PFSK-1 (cell line): Measurements from ENCODE around the gene ZNF277.

Experiments
- FOXP2 ChIP-seq: optimal IDR thresholded peaks from 2 replicates; pipeline ENCODE3; 2011; ENCODE audit warnings: borderline replicate concordance, control low read depth, inconsistent platforms; ENCODE audit not compliant: insufficient read depth; ENCODE audit errors: extremely low read length, extremely low read depth
- POLR2AphosphoS5 ChIP-seq: IDR thresholded peaks from 2 replicates; pipeline ENCODE4 v1.6.1; 2012; ENCODE audit warnings: low read depth, mild to moderate bottlenecking, control low read depth, low read length, moderate library complexity
- REST ChIP-seq, 2 experiments: IDR thresholded peaks; 2 replicates each; pipeline versions ENCODE4 v1.6.1 to v1.8.0; 2011 to 2012; ENCODE audit warnings: low read depth in 2 of 2, low read length in 2 of 2, control low read depth in 1 of 2, inconsistent platforms in 1 of 2, mild to moderate bottlenecking in 1 of 2, moderate library complexity in 1 of 2; ENCODE audit not compliant: insufficient read depth in 1 of 2
- SIN3A ChIP-seq: IDR thresholded peaks from 2 replicates; pipeline ENCODE4 v1.6.1; 2012; ENCODE audit warnings: mild to moderate bottlenecking, low read length, moderate library complexity, borderline replicate concordance; ENCODE audit not compliant: insufficient read depth
- TAF1 ChIP-seq: IDR thresholded peaks from 2 replicates; pipeline ENCODE4 v1.6.1; 2012; ENCODE audit warnings: low read length, control low read depth, borderline replicate concordance; ENCODE audit not compliant: insufficient read depth

GRCh38 chr7:112224186-112224585, 17.7 kb downstream of the ZNF277 start:
- no peak for TF ChIP-seq POLR2AphosphoS5
- no peak for TF ChIP-seq REST (IDR thresholded peaks at IDR 0.05; ENCODE audit: insufficient read depth in 1 of 2, low read depth in 2 of 2, low read length in 2 of 2)
- TF ChIP-seq TAF1 = no peak
- TF ChIP-seq SIN3A = no peak
- no peak for TF ChIP-seq FOXP2
